ENCODE results near the gene POLR3F.
A peak's percentile ranks its signal among the peaks of the same experiment; 100 is the strongest.
"Not testable (repeated sequence)": the region's sequence is repeated elsewhere in the genome, so short reads cannot be mapped to it uniquely, and the experiment has no call there.

POLR3F gene, protein sequence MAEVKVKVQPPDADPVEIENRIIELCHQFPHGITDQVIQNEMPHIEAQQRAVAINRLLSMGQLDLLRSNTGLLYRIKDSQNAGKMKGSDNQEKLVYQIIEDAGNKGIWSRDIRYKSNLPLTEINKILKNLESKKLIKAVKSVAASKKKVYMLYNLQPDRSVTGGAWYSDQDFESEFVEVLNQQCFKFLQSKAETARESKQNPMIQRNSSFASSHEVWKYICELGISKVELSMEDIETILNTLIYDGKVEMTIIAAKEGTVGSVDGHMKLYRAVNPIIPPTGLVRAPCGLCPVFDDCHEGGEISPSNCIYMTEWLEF

DNA sequence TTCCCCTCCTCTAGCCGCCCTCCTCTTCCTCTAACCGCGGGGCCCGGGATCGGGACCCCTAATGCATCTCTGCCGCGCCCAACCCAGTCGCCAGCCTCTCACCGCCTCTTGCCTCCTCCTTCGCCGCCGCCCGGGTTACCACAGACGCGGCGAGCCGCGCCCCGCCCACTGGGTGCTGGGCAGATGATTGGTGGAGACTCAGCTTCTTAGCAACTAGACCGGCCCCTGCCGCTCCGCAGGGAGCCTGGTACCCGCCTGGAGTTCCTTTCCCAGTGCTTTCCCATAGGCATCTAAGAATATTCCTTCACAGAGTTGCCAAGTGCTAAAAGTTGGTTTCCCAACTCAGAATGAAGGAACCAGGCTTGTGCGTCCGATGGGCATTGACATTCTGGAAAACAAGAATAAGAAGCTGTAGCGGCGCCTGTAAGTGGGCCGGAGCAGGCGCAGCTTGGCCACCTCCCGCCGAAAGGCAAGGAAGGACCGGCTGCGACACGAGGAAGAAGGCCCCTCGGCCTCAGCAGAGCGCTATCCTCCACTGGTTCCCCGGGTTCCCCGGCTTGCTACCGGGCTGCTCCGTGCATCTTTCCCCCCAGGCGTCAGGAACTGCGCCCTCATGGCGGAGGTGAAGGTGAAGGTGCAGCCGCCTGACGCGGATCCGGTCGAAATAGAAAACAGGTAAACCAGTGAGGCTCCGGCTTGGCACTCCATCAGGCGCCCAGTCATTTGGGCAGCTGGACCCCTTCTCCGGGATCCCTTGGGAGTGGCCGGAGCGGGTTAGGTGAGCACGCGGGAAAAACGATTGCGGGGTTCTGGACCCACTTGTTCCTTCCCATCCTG lies at the start of gene POLR3F, which contains the start of gene DZANK1:
POLR3F (plus strand) TSS at position 497 of the 837 bp plus-strand sequence; CDS start at position 614, 117 bp downstream.
DZANK1 (minus strand) TSS at position 137 of the 837 bp plus-strand sequence. CDS start 1,672 bp downstream, outside the sequence.
- DNase-seq: peak; percentile 99

DNA sequence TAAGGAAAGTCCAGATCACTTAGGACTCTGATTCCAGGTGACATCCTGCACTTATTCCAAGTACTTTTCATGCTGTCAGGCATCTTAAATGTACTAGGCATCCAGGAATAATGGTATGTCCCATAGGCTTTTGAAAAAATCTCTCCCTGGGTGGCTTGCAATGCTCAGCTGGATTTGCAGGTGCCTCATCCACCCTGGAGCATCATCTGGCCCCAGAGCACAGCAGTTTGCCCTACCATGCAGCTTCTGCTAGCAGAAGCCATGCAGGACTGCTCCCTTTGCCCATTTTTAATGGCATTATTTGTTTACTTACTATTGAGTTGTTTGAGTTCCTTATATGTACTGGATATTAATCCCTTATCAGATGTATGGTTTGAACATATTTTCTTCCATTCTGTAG lies 45.6 kb upstream of the POLR3F start:
- peak; percentile 19 for DNase-seq

DNA sequence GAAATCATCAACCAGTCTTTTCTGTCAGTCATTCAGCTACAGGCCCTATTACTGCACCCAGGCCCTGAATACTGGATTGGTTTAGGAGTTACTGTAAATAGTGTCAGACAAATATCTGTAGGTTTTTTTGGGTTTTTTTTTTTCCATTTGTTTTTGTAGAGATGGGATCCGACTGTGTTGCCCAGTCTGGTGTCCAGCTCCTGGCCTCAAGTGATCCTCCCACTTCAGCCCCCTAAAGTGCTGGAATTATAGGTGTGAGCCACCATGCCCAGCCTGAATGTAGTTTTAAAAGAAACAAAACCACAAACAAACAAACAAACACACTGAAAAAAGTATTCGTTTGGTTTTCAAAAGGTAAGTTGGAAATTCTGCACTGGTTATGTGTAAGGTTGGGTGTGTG lies 40.0 kb upstream of the POLR3F start:
- no peak for DNase-seq

- DNase-seq: peak; percentile 52
These were observed 38.6 kb upstream of the POLR3F start for GRCh38 chr20:18428490-18429173.

DNA sequence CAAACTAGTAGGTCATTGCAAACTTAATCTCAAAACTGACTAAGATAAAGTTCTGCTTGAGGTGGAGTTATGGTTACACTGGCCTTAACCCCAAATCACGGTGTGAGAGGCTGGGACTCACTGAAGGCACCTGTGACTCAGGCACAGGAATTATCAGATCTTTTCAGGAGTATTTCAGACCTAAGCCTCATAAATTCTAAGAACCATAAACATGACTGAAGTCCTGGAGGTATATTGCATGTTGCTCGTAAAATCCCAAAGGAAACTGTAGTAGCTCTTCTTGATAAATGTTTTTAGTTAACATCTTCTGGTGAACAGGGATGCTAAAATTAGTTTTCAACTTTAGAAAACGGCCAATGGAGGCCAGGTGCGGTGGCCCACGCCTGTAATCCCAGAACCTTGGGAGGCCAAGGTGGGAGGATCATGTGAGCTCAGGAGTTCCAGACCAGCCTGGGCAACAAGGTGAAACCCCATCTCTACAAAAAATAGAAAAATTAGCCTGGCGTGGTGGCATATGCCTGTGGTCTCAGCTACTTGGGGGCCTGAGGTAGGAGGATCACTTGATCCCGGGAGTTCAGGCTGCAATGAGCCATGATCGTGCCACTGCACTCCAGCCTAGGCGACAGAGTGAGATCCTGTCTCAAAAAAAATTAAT lies 36.9 kb upstream of the POLR3F start:
- DNase-seq: no peak

- no peak for DNase-seq
These were observed 36.0 kb upstream of the POLR3F start for GRCh38 chr20:18431206-18431605.

DNA sequence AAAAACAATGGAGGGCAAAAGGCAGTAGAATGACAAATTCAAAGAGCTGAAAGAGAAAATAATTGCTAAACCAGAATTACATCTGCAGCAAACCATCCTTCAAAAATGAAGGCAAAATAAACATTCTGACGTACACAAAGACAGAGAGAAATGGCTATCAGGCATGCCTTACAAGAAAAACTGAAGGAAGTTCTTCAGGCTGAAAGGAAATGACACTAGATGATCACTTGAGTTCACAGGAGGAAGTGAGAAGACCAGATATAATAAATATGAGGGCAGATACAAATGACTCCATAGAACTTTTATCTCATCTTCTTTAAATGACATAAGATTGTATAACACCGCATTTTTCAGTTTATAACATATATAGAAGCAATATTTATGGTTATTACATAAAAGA lies 30.3 kb upstream of the POLR3F start:
- no peak for DNase-seq

- peak; percentile 56 for DNase-seq
These were observed 26.8 kb upstream of the POLR3F start for GRCh38 chr20:18440403-18440802.

- DNase-seq: peak; percentile 85
These were observed 23.3 kb upstream of the POLR3F start for GRCh38 chr20:18443886-18444285.

DNA sequence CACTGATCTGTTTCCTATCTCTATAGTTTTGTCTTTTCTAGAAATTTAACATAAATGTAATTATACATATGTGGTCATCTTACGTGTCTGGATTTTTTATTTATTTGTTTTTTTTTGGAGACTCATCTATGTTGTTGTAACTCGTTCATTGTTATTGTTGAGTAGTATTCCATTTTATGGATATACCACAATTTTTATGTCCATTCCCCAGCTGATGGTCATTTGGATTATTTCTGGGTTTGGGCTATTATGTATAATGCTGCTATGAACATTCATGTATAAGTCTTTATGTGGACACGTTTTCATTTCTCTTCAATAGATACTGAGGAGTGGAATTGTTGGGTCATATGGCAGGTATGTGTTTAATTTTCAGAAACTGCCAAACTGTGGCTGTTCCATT lies 10.6 kb upstream of the POLR3F start:
- DNase-seq: no peak

DNA sequence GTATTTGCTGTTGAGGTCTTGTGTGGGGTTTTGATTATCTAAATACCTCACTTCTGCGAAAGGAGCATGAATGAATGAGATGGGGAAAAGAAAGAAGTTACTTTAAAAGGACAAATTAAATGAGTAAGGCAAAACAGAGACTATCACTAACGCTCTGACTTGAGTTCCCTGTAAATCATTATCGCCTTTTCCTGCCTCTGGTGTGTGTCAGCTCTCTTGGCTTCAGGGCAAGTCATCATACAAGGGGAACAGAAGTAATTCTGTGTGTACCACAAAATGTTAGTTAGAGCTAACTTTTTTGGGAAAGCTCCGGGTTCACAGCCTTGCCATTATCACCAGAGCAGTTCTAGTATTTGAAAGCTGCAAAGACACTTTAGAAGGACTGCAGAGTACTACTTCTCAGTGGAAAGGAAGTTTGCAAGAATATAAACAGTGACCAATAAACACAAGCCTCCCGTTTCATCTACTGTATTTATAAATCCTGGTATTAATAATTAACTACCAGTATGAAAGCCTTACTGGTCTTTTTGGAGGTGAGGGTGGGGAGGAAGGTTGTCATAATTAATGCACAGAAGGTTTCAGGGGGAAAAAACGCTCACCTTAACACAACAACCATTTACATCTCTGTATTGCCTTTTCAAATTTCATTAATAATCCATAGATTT lies 1.5 kb upstream of the POLR3F start:
- no peak for DNase-seq

DNA sequence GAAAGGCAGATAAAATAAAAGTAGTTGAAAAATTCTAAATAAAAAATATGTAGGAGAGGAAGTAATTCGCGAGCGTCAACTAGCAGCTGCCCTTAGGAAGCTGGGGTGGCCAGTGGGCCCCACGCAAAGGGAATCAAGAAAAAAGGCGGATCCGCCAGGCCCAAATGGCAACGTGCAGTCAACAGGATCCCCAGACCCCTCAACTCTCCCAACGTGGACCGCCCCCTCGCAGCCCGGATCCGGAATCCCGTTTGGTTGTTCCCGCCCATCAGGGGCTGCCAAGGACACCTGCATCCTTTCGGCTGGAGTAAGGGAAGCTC lies 656 bp upstream of the POLR3F start:
- DNase-seq: no peak

DNA sequence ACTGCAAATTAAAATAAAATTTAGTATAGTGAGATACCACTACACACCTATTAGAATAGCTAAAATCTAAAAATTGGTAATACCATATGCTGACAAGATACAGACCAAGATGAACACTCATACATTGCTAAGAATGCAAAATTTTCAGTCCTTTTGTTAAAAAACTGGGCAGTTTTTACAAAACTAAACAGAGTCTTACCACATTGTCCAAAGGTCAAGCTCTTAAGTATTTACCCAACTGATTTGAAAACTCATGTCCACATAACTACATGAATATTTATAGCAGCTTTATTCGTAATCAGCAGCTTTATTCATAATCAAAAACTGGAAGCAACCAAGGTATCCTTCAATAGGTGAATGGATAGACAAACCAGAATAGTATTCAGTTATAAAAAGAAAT lies 10.0 kb downstream of the POLR3F start:
- no peak for DNase-seq

DNA sequence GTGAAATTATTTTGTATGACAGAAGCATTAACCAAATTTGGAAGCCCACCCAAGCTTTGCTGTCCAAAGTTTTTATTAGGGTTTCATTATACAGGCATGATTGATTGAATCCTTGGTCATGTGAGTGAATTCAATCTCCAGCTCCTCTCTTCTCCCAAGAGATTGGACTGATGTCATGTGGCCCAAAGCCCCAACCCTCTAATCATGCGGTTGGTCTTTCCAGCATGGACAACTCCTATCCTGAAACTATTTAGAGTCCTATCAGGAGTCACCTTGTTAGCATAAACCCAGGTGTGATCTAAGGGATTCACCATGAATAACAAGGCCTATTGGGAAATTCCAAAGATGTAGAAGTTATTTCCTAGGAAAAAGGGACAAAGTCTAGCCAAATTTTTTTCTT lies 10.6 kb downstream of the POLR3F start:
- no peak for DNase-seq

GRCh38 chr20:18481596-18481995 lies 14.4 kb downstream of the POLR3F start:
- no peak for DNase-seq

GRCh38 chr20:18488301-18488700 lies 21.1 kb downstream of the POLR3F start:
- DNase-seq: no peak

- peak; percentile 57 for DNase-seq
These were observed 28.9 kb downstream of the POLR3F start for GRCh38 chr20:18496042-18496441.

GRCh38 chr20:18496740-18497592 lies 29.8 kb downstream of the POLR3F start, which contains the start of gene RBBP9:
Gene RBBP9, minus strand, starts transcription at chr20:18497225. Its CDS starts 58 bp downstream, at chr20:18497167.
- DNase-seq: peak; percentile 95

DNA sequence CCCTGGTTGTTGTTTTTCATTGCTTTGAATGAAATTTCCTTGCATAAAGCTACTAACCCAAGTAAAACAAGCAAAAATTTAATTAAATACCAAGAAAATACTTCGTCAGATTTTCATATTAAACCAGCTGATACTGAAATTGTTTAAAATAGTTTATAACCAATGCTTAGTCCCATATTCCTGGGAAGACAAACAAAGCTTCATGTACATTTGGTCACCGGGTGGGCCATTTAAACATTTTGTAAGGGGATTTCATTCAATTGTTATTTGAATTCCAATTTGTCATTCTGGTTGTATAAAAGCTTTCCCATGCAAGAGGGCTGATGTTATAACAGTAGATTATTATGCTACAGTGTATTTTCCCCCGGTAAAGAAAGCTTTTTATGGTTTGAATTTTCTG lies 30.4 kb downstream of the POLR3F start:
- no peak for DNase-seq

- DNase-seq: not testable (repeated sequence)
These were observed 34.5 kb downstream of the POLR3F start for GRCh38 chr20:18501672-18502071.

DNA sequence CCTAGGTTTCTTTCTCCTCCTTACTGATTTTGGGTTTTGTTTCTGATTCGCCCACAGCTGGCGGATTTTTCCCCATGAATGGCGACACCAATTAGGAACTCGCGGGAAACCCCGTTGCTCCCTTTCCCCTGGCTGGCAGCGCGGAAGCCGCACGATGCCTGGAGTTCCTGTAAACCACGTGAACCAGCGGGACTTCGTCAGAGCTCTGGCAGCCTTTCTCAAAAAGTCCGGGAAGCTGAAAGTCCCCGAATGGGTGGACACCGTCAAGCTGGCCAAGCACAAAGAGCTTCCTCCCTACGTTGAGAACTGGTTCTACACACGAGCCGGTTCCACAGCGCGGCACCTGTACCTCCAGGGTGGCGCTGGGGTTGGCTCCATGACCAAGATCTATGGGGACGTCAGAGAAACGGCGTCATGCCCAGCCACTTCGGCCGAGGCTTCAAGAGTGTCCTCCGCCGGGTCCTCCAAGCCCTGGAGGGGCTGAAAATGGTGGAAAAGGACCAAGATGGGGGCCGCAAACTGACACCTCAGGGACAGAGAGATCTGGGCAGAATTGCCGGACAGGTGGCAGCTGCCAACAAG lies 37.4 kb downstream of the POLR3F start:
- DNase-seq: peak; percentile 82

Data from NCI-H69 (cell line).